ENCODE results near the gene CHDH.

The CHDH gene

DNA sequence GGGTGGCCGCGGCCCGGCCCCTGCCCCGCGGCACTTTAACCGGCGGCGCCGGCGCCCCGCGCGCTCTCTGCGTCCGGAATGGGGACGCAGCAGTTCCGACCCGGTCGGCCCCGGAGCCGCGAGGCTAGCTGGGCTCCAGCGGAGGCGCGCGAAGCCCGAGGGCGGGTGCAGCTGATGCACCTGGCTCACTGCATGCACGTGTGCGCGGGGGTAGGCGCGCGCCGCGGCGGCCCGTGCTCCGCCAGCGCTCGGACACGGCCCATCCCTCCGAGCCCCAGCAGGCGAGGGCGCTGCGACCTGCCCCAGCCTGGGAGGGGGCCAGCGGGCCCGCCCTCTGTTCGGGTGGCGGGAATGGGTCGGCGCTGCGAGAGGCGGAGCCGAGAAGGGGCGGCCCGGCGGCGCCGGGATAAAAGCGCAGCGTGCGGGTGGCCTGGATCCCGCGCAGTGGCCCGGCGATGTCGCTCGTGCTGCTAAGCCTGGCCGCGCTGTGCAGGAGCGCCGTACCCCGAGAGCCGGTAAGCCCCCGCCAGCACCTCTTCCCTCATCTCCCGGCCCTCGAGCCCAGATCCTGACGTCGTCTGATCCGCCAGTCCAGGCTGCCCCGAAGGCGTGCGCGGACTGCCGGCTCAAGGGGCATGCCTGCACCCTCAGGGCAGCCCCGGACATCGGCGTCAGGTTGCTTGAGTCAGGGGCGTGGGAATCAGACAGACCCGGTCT, at the start of gene CHDH, which contains the start of gene IL17RB:
Gene CHDH, minus strand, starts transcription at position 286 of the 717 bp plus-strand sequence. CDS start 22,411 bp downstream, outside the sequence.
Gene IL17RB, plus strand, starts transcription at position 435 of the 717 bp plus-strand sequence. Its CDS starts 21 bp downstream, at position 456.
- peak within 1 kb of the TSS; percentile 79 for H3K4me3 Mint-ChIP-seq
- H3K9me3 Mint-ChIP-seq (ENCODE audit: low read depth), result no peaks in the 10 kb centered on the region
- no peaks in the 10 kb centered on the region for H3K36me3 Mint-ChIP-seq
- H3K27me3 Mint-ChIP-seq, result peaks cover 37% of the 10 kb centered on the region
- H3K4me1 Mint-ChIP-seq (ENCODE audit: low read depth), result peaks cover 6% of the 10 kb centered on the region
- no peak within 1 kb of the TSS for H3K27ac Mint-ChIP-seq

DNA sequence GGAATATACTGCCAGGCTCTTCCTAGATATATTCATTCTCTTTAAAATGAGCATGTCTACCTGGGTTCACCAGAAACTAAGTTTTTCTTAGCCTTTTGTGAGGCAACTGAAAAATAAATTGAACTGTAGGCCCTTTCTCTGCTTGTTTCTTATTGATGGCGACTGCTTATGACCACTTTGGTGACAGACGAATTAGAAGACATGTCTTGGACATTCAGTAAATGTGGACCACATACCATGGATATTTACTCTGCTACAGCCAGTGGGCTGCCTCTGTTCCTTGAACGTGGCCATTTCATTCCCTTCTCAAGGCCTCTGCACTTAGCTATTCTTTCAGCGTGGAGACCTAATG, 46.0 kb upstream of the CHDH start:
- Mint-ChIP-seq H3K4me3 (peak overlapping the region; percentile 96), H3K27ac (peak overlapping the region; percentile 97), H3K4me1 (ENCODE audit: low read depth) (peaks cover 47% of the 10 kb centered on the region), H3K27me3 (peaks cover 6% of the 10 kb centered on the region), H3K9me3 (ENCODE audit: low read depth) (peaks cover 6% of the 10 kb centered on the region), H3K36me3 (peaks cover 13% of the 10 kb centered on the region)

GRCh38 chr3:53891497-53892285, 45.5 kb upstream of the CHDH start, which contains the start of gene SELENOK:
TSS of gene SELENOK (minus strand) at chr3:53891859.
- H3K4me3 Mint-ChIP-seq, result peak within 1 kb of the TSS; percentile 96
- peaks cover 52% of the 10 kb centered on the region for H3K4me1 Mint-ChIP-seq (ENCODE audit: low read depth)

DNA sequence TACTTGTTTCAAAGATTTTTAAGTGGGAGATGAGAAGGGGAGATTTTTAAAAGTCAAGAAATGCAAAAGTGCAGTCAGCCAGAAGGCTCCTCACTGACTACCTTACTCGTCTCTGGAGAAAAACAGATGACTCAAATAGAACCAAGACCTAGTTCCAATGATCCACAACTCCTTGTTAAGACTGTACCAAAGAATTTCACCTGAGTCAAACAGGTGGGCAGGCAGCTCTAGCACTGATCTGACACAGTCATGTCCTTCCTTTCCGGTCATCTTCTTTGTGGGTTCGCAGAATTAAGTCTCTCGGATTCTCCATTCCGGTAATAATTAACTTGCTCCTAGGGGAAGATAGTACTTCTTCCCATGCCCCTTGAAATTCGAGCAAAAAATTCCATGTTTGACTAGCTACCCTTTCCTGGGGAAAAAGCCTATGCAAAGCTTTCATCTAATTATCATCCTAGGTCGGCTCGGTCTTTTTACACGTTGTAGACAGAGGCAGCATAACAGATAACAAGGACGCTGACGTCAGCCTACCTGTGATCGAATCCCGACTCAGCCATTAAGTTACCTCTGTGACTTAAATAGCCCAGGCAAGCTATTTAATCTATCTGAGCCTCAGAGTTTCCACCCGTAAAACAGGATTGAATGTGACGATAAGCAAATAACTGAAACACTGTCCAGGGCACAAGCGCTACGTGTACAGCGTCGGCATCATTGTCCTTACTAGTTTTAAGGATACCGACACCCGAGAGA, 44.7 kb upstream of the CHDH start:
- peak overlapping the region; percentile 97 for H3K27ac Mint-ChIP-seq
- H3K4me1 Mint-ChIP-seq (ENCODE audit: low read depth), result peaks cover 55% of the 10 kb centered on the region
- H3K4me3 Mint-ChIP-seq, result peak overlapping the region; percentile 96

More at GRCh38 chr3:53891497-53892285, 45.5 kb upstream of the CHDH start, which contains the start of gene SELENOK:
- Mint-ChIP-seq H3K27me3 (peaks cover 2% of the 10 kb centered on the region), H3K27ac (peak within 1 kb of the TSS; percentile 97), H3K36me3 (peaks cover 16% of the 10 kb centered on the region), H3K9me3 (ENCODE audit: low read depth) (peaks cover 6% of the 10 kb centered on the region)

GRCh38 chr3:53888232-53888631, 42.0 kb upstream of the CHDH start:
- Mint-ChIP-seq H3K9me3 (ENCODE audit: low read depth) (peaks cover 3% of the 10 kb centered on the region), H3K36me3 (peaks cover 16% of the 10 kb centered on the region), H3K4me1 (ENCODE audit: low read depth) (peaks cover 57% of the 10 kb centered on the region), H3K4me3 (peak overlapping the region; percentile 39), H3K27ac (peak overlapping the region; percentile 17), H3K27me3 (no peaks in the 10 kb centered on the region)

More for the DNA sequence above, 44.7 kb upstream of the CHDH start:
- peaks cover 16% of the 10 kb centered on the region for H3K36me3 Mint-ChIP-seq
- peaks cover 6% of the 10 kb centered on the region for H3K9me3 Mint-ChIP-seq (ENCODE audit: low read depth)
- peaks cover 2% of the 10 kb centered on the region for H3K27me3 Mint-ChIP-seq

- Mint-ChIP-seq H3K36me3 (peaks cover 16% of the 10 kb centered on the region), H3K4me3 (peak overlapping the region; percentile 56), H3K27ac (peak overlapping the region; percentile 72), H3K27me3 (no peaks in the 10 kb centered on the region), H3K9me3 (ENCODE audit: low read depth) (peaks cover 3% of the 10 kb centered on the region), H3K4me1 (ENCODE audit: low read depth) (peaks cover 61% of the 10 kb centered on the region)
Measured at GRCh38 chr3:53887446-53887845, 41.2 kb upstream of the CHDH start.

- peaks cover 11% of the 10 kb centered on the region for H3K36me3 Mint-ChIP-seq
- peaks cover 60% of the 10 kb centered on the region for H3K4me1 Mint-ChIP-seq (ENCODE audit: low read depth)
- no peak overlapping the region for H3K27ac Mint-ChIP-seq
- H3K4me3 Mint-ChIP-seq, result no peak overlapping the region
- no peaks in the 10 kb centered on the region for H3K27me3 Mint-ChIP-seq
- no peaks in the 10 kb centered on the region for H3K9me3 Mint-ChIP-seq (ENCODE audit: low read depth)
Measured at GRCh38 chr3:53885239-53885638, 39.0 kb upstream of the CHDH start.

DNA sequence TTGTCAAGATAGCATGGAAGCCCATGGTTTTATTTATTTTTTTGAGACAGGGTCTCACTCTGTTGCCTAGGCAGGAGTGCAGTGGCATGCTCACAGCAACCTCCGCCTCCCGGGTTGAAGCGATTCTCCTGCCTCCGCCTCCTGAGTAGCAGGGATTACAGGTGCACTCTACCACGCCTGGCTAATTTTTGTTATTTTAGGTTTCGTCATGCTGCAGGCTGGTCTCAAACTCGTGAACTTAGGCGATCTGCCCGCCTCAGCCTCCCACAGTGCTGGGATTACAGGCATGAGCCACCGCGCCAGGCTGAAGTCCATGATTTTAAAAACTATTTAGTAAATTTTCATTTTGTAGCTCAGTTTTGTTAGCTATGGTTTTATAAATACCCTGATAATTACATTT, 38.4 kb upstream of the CHDH start:
- no peaks in the 10 kb centered on the region for H3K27me3 Mint-ChIP-seq
- peaks cover 60% of the 10 kb centered on the region for H3K4me1 Mint-ChIP-seq (ENCODE audit: low read depth)
- H3K9me3 Mint-ChIP-seq (ENCODE audit: low read depth), result no peaks in the 10 kb centered on the region
- peaks cover 11% of the 10 kb centered on the region for H3K36me3 Mint-ChIP-seq
- H3K27ac Mint-ChIP-seq, result no peak overlapping the region
- H3K4me3 Mint-ChIP-seq, result no peak overlapping the region

DNA sequence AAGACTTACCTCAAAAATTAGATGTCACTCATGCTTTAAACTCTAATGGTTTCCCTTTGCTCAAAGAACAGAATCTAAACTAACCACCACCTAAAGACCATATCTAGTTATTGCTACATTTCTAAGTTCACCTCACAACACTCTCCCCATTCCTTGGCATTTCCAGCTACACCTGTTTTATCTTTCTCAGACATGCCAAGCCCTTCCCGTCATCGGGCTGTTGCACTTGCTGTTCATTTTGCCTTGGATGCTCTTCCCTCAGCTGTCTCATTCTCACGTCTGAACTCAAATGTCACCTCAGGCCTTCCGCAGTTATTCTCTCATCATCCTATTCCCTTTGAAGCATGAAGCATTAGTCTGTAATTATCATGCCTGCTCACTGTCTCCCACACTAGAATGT, 36.8 kb upstream of the CHDH start:
- H3K9me3 Mint-ChIP-seq (ENCODE audit: low read depth), result no peaks in the 10 kb centered on the region
- H3K27me3 Mint-ChIP-seq, result no peaks in the 10 kb centered on the region
- peak overlapping the region; percentile 98 for H3K27ac Mint-ChIP-seq
- peaks cover 46% of the 10 kb centered on the region for H3K4me1 Mint-ChIP-seq (ENCODE audit: low read depth)
- peaks cover 5% of the 10 kb centered on the region for H3K36me3 Mint-ChIP-seq
- peak overlapping the region; percentile 97 for H3K4me3 Mint-ChIP-seq

GRCh38 chr3:53881691-53882593, 35.7 kb upstream of the CHDH start, which contains the start of gene ACTR8:
TSS of gene ACTR8 (minus strand) at chr3:53882152. CDS start at chr3:53882101, 51 bp downstream.
- Mint-ChIP-seq H3K27me3 (no peaks in the 10 kb centered on the region), H3K4me3 (peak within 1 kb of the TSS; percentile 97), H3K9me3 (ENCODE audit: low read depth) (no peaks in the 10 kb centered on the region), H3K4me1 (ENCODE audit: low read depth) (peaks cover 36% of the 10 kb centered on the region), H3K36me3 (peaks cover 6% of the 10 kb centered on the region), H3K27ac (peak within 1 kb of the TSS; percentile 98)

GRCh38 chr3:53880396-53881345, 34.5 kb upstream of the CHDH start:
- Mint-ChIP-seq H3K27ac (peak overlapping the region; percentile 77), H3K4me1 (ENCODE audit: low read depth) (peaks cover 30% of the 10 kb centered on the region), H3K4me3 (peak overlapping the region; percentile 97), H3K9me3 (ENCODE audit: low read depth) (no peaks in the 10 kb centered on the region), H3K36me3 (peaks cover 3% of the 10 kb centered on the region), H3K27me3 (no peaks in the 10 kb centered on the region)

GRCh38 chr3:53865732-53866499, 19.7 kb upstream of the CHDH start:
- no peaks in the 10 kb centered on the region for H3K27me3 Mint-ChIP-seq
- H3K36me3 Mint-ChIP-seq, result peaks cover 9% of the 10 kb centered on the region
- H3K9me3 Mint-ChIP-seq (ENCODE audit: low read depth), result no peaks in the 10 kb centered on the region
- no peak overlapping the region for H3K4me3 Mint-ChIP-seq
- H3K4me1 Mint-ChIP-seq (ENCODE audit: low read depth), result no peaks in the 10 kb centered on the region
- no peak overlapping the region for H3K27ac Mint-ChIP-seq

Data from activated naive CD8-positive, alpha-beta T cell (primary cell).